ENCODE measurements around the gene ALG9. TPM values are rescaled to one million over a fixed set of nuclear protein-coding genes. Genes with fewer than 3 reads are reported as not detected.

The ALG9 gene
- total and polyA plus RNA-seq, 10 of the 15 experiments (the other 5 are each of a cell fraction or from before 2014, with no cell fraction given) = 10.8 to 41.6 (median 25.5) TPM

DNA sequence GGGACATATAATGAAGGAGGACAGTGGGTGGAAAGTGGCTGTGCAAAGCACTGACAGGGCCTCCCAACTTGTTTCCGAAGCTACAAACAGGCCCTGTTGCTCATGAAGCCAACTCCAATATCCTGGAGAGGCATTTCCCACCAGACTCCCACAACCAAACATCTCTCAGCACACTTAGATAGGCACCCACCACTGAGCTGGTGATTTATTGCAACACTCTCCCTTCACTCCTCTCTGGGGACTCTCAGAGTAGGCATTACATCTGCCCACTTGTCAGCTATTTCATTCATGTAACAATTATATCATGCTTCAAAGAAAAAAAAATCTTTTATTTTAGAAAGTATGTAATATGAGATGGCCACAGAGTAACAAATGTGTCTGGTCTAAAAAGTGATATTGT is 73.1 kb downstream of the ALG9 start:
- Histone ChIP-seq H3K9ac (ENCODE audit: control insufficient read depth, insufficient read depth, low read length) (no peak overlapping the region), H3K79me2 (ENCODE audit: control insufficient read depth, insufficient read depth, low read length) (no peaks in the 10 kb centered on the region), H3K4me2 (ENCODE audit: control insufficient read depth, insufficient read depth) (no peak overlapping the region), H3K27ac (ENCODE audit: control insufficient read depth, insufficient read depth) (no peak overlapping the region), H2AFZ (ENCODE audit: control insufficient read depth, low read depth, low read length) (no peak overlapping the region), H3K27me3 (replicated peaks in 1 of 2; ENCODE audit: control insufficient read depth in 2 of 2, insufficient read depth in 2 of 2, low read length in 1 of 2) (no peaks in the 10 kb centered on the region), H3K9me3 (replicated peaks; ENCODE audit: control insufficient read depth, insufficient read depth, low read length) (peaks cover 6% of the 10 kb centered on the region; the same call in 1 of the 3 replicates), H4K20me1 (ENCODE audit: control insufficient read depth, insufficient read depth) (no peaks in the 10 kb centered on the region), H3K4me3 (no peak overlapping the region), H3K4me1 (ENCODE audit: control insufficient read depth, insufficient read depth, low read length) (no peaks in the 10 kb centered on the region), H3K36me3 (ENCODE audit: control insufficient read depth in 2 of 2, insufficient read depth in 2 of 2, low read length in 1 of 2) (peaks cover 3 to 4% of the 10 kb centered on the region in 2 experiments; a peak in 3 of 4 replicates)
- no TSS peak for BruUV-seq (replicated peaks)
- no peak for ATAC-seq
- no peak for FAIRE-seq
- ChIA-PET RAD21 (ENCODE audit: unreplicated experiment) (no interaction called here), CTCF (interaction anchor here (3.0 to 6.3 kb wide), 2 partner anchors 22 to 43 kb away, joined by 12 to 31 read pairs; no protein-coding TSS in a partner anchor), SMC1A (ENCODE audit: uncharacterized antibody, unreplicated experiment) (interaction anchor here (0.7 kb wide), 1 partner anchor 32 kb away, joined by 3 read pairs; the partner anchor contains the start of gene PPP2R1B), POLR2A (interaction anchor here (0.6 kb wide), 1 partner anchor 177 kb away, joined by 3 read pairs; no protein-coding TSS in a partner anchor)
- intact Hi-C loops (cut with micrococcal nuclease; ENCODE audit: unreplicated experiment) = no loop called here
- in situ Hi-C loops (cut with MboI) = no loop called here
- 100% methylated on average over 1 of the region's 1 CpG for WGBS (ENCODE audit: insufficient coverage, insufficient replicate concordance, low lambda C conversion rate, missing lambda C conversion rate)
- DNase-seq (ENCODE audit: low read depth, low spot score) = no peak
- TF ChIP-seq CREM (IDR thresholded peaks at IDR 0.05; ENCODE audit: low read depth) = no peak
- no peak for TF ChIP-seq POLR2AphosphoS2 (IDR thresholded peaks at IDR 0.05; ENCODE audit: low read depth, low read length)
- no peak for TF ChIP-seq NR2C2 (IDR thresholded peaks at IDR 0.05; ENCODE audit: borderline replicate concordance, control insufficient read depth, insufficient read length, low read depth)
- TF ChIP-seq MYC (IDR thresholded peaks at IDR 0.05; ENCODE audit: insufficient read depth, insufficient read length, insufficient replicate concordance, low read length, severe bottlenecking) = no peak
- TF ChIP-seq, protein P1, sequence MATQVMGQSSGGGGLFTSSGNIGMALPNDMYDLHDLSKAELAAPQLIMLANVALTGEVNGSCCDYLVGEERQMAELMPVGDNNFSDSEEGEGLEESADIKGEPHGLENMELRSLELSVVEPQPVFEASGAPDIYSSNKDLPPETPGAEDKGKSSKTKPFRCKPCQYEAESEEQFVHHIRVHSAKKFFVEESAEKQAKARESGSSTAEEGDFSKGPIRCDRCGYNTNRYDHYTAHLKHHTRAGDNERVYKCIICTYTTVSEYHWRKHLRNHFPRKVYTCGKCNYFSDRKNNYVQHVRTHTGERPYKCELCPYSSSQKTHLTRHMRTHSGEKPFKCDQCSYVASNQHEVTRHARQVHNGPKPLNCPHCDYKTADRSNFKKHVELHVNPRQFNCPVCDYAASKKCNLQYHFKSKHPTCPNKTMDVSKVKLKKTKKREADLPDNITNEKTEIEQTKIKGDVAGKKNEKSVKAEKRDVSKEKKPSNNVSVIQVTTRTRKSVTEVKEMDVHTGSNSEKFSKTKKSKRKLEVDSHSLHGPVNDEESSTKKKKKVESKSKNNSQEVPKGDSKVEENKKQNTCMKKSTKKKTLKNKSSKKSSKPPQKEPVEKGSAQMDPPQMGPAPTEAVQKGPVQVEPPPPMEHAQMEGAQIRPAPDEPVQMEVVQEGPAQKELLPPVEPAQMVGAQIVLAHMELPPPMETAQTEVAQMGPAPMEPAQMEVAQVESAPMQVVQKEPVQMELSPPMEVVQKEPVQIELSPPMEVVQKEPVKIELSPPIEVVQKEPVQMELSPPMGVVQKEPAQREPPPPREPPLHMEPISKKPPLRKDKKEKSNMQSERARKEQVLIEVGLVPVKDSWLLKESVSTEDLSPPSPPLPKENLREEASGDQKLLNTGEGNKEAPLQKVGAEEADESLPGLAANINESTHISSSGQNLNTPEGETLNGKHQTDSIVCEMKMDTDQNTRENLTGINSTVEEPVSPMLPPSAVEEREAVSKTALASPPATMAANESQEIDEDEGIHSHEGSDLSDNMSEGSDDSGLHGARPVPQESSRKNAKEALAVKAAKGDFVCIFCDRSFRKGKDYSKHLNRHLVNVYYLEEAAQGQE (IDR thresholded peaks at IDR 0.05; ENCODE audit: low read depth, low read length) = no peak
- TF ChIP-seq ZNF217 (IDR thresholded peaks at IDR 0.05) = no peak
- TF ChIP-seq BCL11A (IDR thresholded peaks at IDR 0.05; ENCODE audit: low read depth, low read length) = no peak
- no peak for TF ChIP-seq ZNF384 (IDR thresholded peaks at IDR 0.05; ENCODE audit: borderline replicate concordance, low read depth, low read length)
- no peak for TF ChIP-seq NFYA (IDR thresholded peaks at IDR 0.05; ENCODE audit: borderline replicate concordance, low read depth, low read length)
- TF ChIP-seq, protein P2, sequence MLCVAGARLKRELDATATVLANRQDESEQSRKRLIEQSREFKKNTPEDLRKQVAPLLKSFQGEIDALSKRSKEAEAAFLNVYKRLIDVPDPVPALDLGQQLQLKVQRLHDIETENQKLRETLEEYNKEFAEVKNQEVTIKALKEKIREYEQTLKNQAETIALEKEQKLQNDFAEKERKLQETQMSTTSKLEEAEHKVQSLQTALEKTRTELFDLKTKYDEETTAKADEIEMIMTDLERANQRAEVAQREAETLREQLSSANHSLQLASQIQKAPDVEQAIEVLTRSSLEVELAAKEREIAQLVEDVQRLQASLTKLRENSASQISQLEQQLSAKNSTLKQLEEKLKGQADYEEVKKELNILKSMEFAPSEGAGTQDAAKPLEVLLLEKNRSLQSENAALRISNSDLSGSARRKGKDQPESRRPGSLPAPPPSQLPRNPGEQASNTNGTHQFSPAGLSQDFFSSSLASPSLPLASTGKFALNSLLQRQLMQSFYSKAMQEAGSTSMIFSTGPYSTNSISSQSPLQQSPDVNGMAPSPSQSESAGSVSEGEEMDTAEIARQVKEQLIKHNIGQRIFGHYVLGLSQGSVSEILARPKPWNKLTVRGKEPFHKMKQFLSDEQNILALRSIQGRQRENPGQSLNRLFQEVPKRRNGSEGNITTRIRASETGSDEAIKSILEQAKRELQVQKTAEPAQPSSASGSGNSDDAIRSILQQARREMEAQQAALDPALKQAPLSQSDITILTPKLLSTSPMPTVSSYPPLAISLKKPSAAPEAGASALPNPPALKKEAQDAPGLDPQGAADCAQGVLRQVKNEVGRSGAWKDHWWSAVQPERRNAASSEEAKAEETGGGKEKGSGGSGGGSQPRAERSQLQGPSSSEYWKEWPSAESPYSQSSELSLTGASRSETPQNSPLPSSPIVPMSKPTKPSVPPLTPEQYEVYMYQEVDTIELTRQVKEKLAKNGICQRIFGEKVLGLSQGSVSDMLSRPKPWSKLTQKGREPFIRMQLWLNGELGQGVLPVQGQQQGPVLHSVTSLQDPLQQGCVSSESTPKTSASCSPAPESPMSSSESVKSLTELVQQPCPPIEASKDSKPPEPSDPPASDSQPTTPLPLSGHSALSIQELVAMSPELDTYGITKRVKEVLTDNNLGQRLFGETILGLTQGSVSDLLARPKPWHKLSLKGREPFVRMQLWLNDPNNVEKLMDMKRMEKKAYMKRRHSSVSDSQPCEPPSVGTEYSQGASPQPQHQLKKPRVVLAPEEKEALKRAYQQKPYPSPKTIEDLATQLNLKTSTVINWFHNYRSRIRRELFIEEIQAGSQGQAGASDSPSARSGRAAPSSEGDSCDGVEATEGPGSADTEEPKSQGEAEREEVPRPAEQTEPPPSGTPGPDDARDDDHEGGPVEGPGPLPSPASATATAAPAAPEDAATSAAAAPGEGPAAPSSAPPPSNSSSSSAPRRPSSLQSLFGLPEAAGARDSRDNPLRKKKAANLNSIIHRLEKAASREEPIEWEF (IDR thresholded peaks at IDR 0.05; ENCODE audit: insufficient replicate concordance, low read depth, low read length) = no peak
- no peak for TF ChIP-seq RUNX3 (IDR thresholded peaks at IDR 0.05; ENCODE audit: low read length)

Measured in GM12878 (cell line).